ENCODE data around the gene SCLY. TPM values are rescaled to one million over a fixed set of nuclear protein-coding genes. Genes with fewer than 3 reads are reported as not detected.

The SCLY gene
- total and polyA plus RNA-seq, 2 of the 13 experiments (the other 11 are each of a cell fraction or from before 2014, with no cell fraction given), result 27.9 to 38.6 TPM

DNA sequence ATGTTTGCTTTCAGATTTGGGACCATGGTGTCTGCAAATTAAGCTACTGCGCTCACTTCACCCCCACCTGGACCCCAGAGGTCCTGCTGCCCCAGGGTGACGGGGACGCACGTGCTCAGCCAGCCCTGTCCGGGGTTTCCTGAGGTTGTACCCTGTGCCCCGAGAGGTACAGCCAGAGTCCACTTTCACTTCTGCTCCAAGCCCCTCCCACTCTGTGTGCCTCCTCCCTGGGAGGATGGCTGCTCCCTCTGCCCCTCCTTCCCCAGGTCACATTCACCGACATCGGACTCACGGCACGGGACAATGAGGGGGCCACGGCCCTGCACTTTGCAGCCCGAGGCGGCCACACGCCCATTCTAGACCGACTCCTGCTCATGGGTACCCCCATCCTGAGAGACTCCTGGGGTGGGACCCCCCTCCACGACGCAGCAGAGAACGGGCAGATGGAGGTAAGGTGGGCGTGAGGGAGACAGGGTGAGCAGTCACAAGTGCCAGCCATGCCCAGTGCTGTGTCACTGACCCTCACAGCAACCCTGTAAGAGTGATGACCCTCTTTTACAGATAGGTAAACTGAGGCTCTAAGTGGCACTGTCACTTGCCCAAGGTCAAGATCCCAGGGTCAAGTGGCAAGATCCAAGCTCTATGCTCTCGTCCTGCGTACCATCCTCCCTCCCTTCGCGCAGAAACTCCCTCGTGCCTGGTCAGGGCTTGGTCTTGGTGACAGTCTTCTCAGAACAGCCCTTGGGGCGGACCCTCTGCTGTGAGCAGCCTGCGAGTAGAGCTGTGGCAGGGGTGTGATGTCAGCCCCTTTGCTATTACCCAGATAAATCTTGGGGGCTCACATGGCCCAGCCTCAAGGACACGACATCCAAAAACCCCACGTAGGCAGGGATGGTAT, 47.0 kb downstream of the SCLY start:
- Histone ChIP-seq H3K79me2 (ENCODE audit: insufficient read depth, low read length) (no peaks in the 10 kb centered on the region), H3K4me3 (replicated peaks in 1 of 3; ENCODE audit: insufficient read depth in 1 of 3, low read depth in 2 of 3, low read length in 3 of 3) (peak overlapping the region; percentile 52 to 73 (median 53)), H3K4me1 (ENCODE audit: insufficient read depth, low read length) (peaks cover 49% of the 10 kb centered on the region), H2AFZ (ENCODE audit: low read length) (no peak overlapping the region), H3K9me3 (ENCODE audit: low read length) (no peaks in the 10 kb centered on the region), H3K4me2 (ENCODE audit: low read depth, low read length) (peak overlapping the region; percentile 95), H3K9ac (ENCODE audit: insufficient read depth, low read depth, low read length) (peak overlapping the region; percentile 50; the same call in 1 of the 2 replicates), H4K20me1 (ENCODE audit: insufficient read depth, low read length) (no peaks in the 10 kb centered on the region), H3K27ac (ENCODE audit: extremely low read length, insufficient read depth, low read length) (no peak overlapping the region), H3K27me3 (ENCODE audit: control insufficient read depth in 1 of 2, insufficient read depth in 2 of 2, low read length in 2 of 2) (peaks cover 9 to 32% of the 10 kb centered on the region in 2 experiments), H3K36me3 (replicated peaks in 1 of 2; ENCODE audit: control insufficient read depth in 1 of 2, insufficient read depth in 2 of 2, low read length in 2 of 2) (no peaks in the 10 kb centered on the region)
- DNase-seq (ENCODE audit: low spot score), result peak; percentile 81
- in situ Hi-C loops (cut with HindIII; ENCODE audit: extremely low pct_ligation_motif_present, low pct_unique_long_range_greater_than_20kb), result loop anchor here (5.0 kb wide), 1 partner anchor 250 kb away; the partner anchor contains the start of gene RAMP1
- ATAC-seq, result peak; percentile 78
- POLR2A ChIA-PET, result interaction anchor here (3.2 kb wide), 1 partner anchor 47 kb away, joined by 18 read pairs; the partner anchor contains the start of gene SCLY
- BruUV-seq (replicated peaks), result no TSS peak
- 32% methylated on average over 28 of the region's 28 CpGs for WGBS (ENCODE audit: low lambda C conversion rate)
- peak; percentile 56 for FAIRE-seq
- intact Hi-C loops (cut with micrococcal nuclease; ENCODE audit: unreplicated experiment), result loop anchor here (1.0 to 5.0 kb wide), 4 partner anchors 47 to 249 kb away; partner anchors contain the start of genes SCLY and UBE2F
- CTCF ChIA-PET (ENCODE audit: low intra/inter-chr PET ratio, low total read pairs), result interaction anchor here (1.5 kb wide), 1 partner anchor 249 kb away, joined by 5 read pairs; no protein-coding TSS in a partner anchor
- TF ChIP-seq POLR2A (IDR thresholded peaks at IDR 0.05; ENCODE audit: insufficient read depth in 1 of 2, low read depth in 2 of 2, low read length in 2 of 2) (peak in 1 of 2 experiments; percentile 52; a peak in 1 of 4 replicates), JARID2 (CRISPR knock-in tag; IDR thresholded peaks at IDR 0.05; ENCODE audit: insufficient replicate concordance) (no peak), ZNF30 (CRISPR knock-in tag; IDR thresholded peaks at IDR 0.05) (no peak; the same call in 1 of the 2 replicates), BORCS8-MEF2B (CRISPR knock-in tag; IDR thresholded peaks at IDR 0.05) (no peak; the same call in 1 of the 2 replicates), CEBPZ (IDR thresholded peaks at IDR 0.05; ENCODE audit: low read length) (no peak), NR3C1 (CRISPR knock-in tag; IDR thresholded peaks at IDR 0.05) (no peak), KAT2B (IDR thresholded peaks at IDR 0.05; ENCODE audit: borderline replicate concordance, low read depth, low read length) (no peak), NRL (CRISPR knock-in tag; IDR thresholded peaks at IDR 0.05; ENCODE audit: borderline replicate concordance) (no peak), MTA1 (CRISPR knock-in tag; IDR thresholded peaks at IDR 0.05; ENCODE audit: borderline replicate concordance) (0 out of 2 replicates have a peak, but pooled peaks have one; percentile 58)
- TF ChIP-seq, protein P1, sequence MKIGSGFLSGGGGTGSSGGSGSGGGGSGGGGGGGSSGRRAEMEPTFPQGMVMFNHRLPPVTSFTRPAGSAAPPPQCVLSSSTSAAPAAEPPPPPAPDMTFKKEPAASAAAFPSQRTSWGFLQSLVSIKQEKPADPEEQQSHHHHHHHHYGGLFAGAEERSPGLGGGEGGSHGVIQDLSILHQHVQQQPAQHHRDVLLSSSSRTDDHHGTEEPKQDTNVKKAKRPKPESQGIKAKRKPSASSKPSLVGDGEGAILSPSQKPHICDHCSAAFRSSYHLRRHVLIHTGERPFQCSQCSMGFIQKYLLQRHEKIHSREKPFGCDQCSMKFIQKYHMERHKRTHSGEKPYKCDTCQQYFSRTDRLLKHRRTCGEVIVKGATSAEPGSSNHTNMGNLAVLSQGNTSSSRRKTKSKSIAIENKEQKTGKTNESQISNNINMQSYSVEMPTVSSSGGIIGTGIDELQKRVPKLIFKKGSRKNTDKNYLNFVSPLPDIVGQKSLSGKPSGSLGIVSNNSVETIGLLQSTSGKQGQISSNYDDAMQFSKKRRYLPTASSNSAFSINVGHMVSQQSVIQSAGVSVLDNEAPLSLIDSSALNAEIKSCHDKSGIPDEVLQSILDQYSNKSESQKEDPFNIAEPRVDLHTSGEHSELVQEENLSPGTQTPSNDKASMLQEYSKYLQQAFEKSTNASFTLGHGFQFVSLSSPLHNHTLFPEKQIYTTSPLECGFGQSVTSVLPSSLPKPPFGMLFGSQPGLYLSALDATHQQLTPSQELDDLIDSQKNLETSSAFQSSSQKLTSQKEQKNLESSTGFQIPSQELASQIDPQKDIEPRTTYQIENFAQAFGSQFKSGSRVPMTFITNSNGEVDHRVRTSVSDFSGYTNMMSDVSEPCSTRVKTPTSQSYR (CRISPR knock-in tag; IDR thresholded peaks at IDR 0.05; ENCODE audit: borderline replicate concordance), result peak; percentile 22; the same call in 1 of the 2 replicates
- TF ChIP-seq, protein P2, sequence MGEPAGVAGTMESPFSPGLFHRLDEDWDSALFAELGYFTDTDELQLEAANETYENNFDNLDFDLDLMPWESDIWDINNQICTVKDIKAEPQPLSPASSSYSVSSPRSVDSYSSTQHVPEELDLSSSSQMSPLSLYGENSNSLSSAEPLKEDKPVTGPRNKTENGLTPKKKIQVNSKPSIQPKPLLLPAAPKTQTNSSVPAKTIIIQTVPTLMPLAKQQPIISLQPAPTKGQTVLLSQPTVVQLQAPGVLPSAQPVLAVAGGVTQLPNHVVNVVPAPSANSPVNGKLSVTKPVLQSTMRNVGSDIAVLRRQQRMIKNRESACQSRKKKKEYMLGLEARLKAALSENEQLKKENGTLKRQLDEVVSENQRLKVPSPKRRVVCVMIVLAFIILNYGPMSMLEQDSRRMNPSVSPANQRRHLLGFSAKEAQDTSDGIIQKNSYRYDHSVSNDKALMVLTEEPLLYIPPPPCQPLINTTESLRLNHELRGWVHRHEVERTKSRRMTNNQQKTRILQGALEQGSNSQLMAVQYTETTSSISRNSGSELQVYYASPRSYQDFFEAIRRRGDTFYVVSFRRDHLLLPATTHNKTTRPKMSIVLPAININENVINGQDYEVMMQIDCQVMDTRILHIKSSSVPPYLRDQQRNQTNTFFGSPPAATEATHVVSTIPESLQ (CRISPR knock-in tag; conservative IDR thresholded peaks at IDR 0.05), result no peak
- TF ChIP-seq, protein P3, sequence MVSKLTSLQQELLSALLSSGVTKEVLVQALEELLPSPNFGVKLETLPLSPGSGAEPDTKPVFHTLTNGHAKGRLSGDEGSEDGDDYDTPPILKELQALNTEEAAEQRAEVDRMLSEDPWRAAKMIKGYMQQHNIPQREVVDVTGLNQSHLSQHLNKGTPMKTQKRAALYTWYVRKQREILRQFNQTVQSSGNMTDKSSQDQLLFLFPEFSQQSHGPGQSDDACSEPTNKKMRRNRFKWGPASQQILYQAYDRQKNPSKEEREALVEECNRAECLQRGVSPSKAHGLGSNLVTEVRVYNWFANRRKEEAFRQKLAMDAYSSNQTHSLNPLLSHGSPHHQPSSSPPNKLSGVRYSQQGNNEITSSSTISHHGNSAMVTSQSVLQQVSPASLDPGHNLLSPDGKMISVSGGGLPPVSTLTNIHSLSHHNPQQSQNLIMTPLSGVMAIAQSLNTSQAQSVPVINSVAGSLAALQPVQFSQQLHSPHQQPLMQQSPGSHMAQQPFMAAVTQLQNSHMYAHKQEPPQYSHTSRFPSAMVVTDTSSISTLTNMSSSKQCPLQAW (CRISPR knock-in tag; IDR thresholded peaks at IDR 0.05), result no peak
